GM12872 (cell line): ENCODE results near the gene FAM20A.

ENCODE experiments used
- TF ChIP-seq, protein P1 (sequence below): IDR thresholded peaks from 3 replicates; pipeline ENCODE4 v1.5.1; 2011; ENCODE audit warnings: low read depth, mild to moderate bottlenecking, low read length, moderate library complexity; ENCODE audit not compliant: insufficient read depth

Gene FAM20A

GRCh38 chr17:68614718-68615117 is 13.6 kb upstream of the FAM20A start:
- TF ChIP-seq, protein P1, sequence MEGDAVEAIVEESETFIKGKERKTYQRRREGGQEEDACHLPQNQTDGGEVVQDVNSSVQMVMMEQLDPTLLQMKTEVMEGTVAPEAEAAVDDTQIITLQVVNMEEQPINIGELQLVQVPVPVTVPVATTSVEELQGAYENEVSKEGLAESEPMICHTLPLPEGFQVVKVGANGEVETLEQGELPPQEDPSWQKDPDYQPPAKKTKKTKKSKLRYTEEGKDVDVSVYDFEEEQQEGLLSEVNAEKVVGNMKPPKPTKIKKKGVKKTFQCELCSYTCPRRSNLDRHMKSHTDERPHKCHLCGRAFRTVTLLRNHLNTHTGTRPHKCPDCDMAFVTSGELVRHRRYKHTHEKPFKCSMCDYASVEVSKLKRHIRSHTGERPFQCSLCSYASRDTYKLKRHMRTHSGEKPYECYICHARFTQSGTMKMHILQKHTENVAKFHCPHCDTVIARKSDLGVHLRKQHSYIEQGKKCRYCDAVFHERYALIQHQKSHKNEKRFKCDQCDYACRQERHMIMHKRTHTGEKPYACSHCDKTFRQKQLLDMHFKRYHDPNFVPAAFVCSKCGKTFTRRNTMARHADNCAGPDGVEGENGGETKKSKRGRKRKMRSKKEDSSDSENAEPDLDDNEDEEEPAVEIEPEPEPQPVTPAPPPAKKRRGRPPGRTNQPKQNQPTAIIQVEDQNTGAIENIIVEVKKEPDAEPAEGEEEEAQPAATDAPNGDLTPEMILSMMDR, result no peak

GRCh38 chr17:68613739-68614298 is 12.7 kb upstream of the FAM20A start:
- TF ChIP-seq, protein P1, result peak; percentile 76

GRCh38 chr17:68612923-68613292 is 11.7 kb upstream of the FAM20A start:
- TF ChIP-seq, protein P1, result no peak

GRCh38 chr17:68612209-68612922 is 11.2 kb upstream of the FAM20A start:
- TF ChIP-seq, protein P1, result no peak

DNA sequence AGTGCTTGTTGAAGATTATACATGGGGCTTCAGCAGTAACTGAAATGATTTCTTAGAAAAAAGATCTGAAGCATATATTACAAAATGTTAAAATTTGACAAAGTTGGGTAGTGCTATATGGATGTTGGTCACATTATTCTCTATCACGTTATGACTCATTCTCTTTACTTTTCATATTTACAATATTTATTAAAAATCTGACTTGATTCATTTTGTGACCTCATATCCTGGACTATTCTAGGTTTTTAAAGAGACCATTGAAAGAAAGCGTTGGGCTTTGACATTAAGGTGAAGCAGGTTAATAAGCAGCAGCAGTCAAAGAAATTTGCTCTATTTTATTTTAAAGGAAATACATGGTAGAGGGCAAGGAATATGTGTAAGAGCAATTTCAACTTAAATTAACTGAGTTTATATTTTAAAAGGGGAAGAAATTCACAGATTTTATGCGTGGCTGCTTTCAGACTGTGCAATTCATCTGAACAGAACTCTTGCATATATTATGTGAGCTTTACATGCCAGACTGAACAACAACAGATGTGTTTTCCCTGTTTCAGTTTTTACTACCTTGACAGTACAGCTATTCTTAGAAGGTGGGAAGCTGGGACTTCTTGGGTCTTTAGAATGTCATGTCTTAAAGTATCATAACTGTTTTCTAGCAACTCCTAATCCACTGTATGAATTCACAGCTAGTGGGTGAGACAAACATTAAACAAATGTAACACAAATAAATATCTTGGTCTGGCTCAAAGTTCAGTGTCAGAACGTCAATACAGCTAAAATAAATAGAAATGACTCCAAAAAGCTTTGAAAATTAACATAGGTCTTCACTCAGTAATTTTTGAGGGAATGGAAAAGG is 10.4 kb upstream of the FAM20A start:
- TF ChIP-seq, protein P1, result no peak

DNA sequence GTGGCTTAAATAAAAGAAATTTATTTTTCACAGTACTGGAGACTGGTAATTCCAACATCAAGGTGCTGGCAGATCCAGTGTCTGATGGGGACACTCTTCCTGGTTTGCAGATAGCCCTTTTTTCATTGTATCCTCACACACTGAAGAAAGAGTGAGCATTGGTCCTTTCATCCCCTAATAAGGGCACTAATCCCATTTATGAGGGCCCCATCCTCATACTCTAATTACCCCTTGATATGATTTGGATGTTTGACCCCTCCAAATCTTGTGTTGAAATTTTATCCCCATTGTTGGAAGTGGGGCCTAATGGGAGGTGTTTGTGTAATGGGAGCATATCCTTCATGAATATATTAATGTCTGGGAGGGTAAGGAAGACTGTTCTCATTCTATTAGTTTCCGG is 9.4 kb upstream of the FAM20A start:
- TF ChIP-seq, protein P1, result no peak

- TF ChIP-seq, protein P1, result no peak
These were observed 7.5 kb upstream of the FAM20A start for GRCh38 chr17:68608515-68609130.
